Mononuclear cell (primary cell): Measurements from ENCODE around the gene PRR14L. TPM values are rescaled to one million over a fixed set of nuclear protein-coding genes. Genes with fewer than 3 reads are reported as not detected.
"Not testable (repeated sequence)": the region's sequence is repeated elsewhere in the genome, so short reads cannot be mapped to it uniquely, and the experiment has no call there.

ENCODE experiments used
- H3K27me3 ChIP-seq: 2 replicates; pipeline ENCODE4 v1.6.0; 2011; ENCODE audit warnings: low read length, control low read depth; ENCODE audit not compliant: insufficient read depth
- H3K4me1 ChIP-seq: 2 replicates; pipeline ENCODE4 v1.5.1; 2011; ENCODE audit warnings: mild to moderate bottlenecking, low read length, control low read depth; ENCODE audit not compliant: insufficient read depth
- H3K4me3 ChIP-seq: 2 replicates; pipeline ENCODE4 v1.5.1; 2011; ENCODE audit warnings: mild to moderate bottlenecking, low read length, moderate library complexity
- H3K9me3 ChIP-seq: 2 replicates; pipeline ENCODE4 v1.5.1; 2011; ENCODE audit warnings: low read depth, mild to moderate bottlenecking, control low read depth, low read length
- total RNA-seq: library from RNA; depleted of rRNA; stranded (reverse); fragments of >200 nt; gene quantifications from one replicate; pipeline ENCODE4 v1.2.3, GENCODE V29; 2012

Gene PRR14L
- total RNA-seq, 1 donor: 15.8 TPM

GRCh38 chr22:31728857-31729256 is 21.1 kb downstream of the PRR14L start:
- Histone ChIP-seq H3K4me3 (no peak overlapping the region), H3K4me1 (no peaks in the 10 kb centered on the region), H3K9me3 (no peaks in the 10 kb centered on the region), H3K27me3 (no peaks in the 10 kb centered on the region)

- no peaks in the 10 kb centered on the region for H3K27me3 ChIP-seq
- no peaks in the 10 kb centered on the region for H3K4me1 ChIP-seq
- no peaks in the 10 kb centered on the region for H3K9me3 ChIP-seq
- no peak overlapping the region for H3K4me3 ChIP-seq
Observed at GRCh38 chr22:31726692-31727091, 23.2 kb downstream of the PRR14L start.

- Histone ChIP-seq H3K4me1 (no peaks in the 10 kb centered on the region), H3K4me3 (no peak overlapping the region), H3K27me3 (no peaks in the 10 kb centered on the region), H3K9me3 (no peaks in the 10 kb centered on the region)
Observed at GRCh38 chr22:31723723-31724122, 26.2 kb downstream of the PRR14L start.

- Histone ChIP-seq H3K4me3 (no peak overlapping the region), H3K4me1 (no peaks in the 10 kb centered on the region), H3K9me3 (no peaks in the 10 kb centered on the region), H3K27me3 (no peaks in the 10 kb centered on the region)
Observed at GRCh38 chr22:31719850-31720471, 30.0 kb downstream of the PRR14L start.

- no peaks in the 10 kb centered on the region for H3K27me3 ChIP-seq
- no peak overlapping the region for H3K4me3 ChIP-seq
- H3K4me1 ChIP-seq: no peaks in the 10 kb centered on the region
- H3K9me3 ChIP-seq: no peaks in the 10 kb centered on the region
Observed at GRCh38 chr22:31715147-31715778, 34.7 kb downstream of the PRR14L start.

- H3K27me3 ChIP-seq, H3K9me3 ChIP-seq, H3K4me3 ChIP-seq, H3K4me1 ChIP-seq: not testable (repeated sequence)
Observed at GRCh38 chr22:31711226-31711625, 38.7 kb downstream of the PRR14L start.

- Histone ChIP-seq H3K27me3 (no peaks in the 10 kb centered on the region), H3K9me3 (no peaks in the 10 kb centered on the region), H3K4me3 (no peak overlapping the region), H3K4me1 (no peaks in the 10 kb centered on the region)
Observed at GRCh38 chr22:31707519-31707918, 42.4 kb downstream of the PRR14L start.

- no peaks in the 10 kb centered on the region for H3K27me3 ChIP-seq
- no peaks in the 10 kb centered on the region for H3K9me3 ChIP-seq
- no peak overlapping the region for H3K4me3 ChIP-seq
- peaks cover 17% of the 10 kb centered on the region for H3K4me1 ChIP-seq
Observed at GRCh38 chr22:31695423-31695822, 54.5 kb downstream of the PRR14L start.

- H3K4me1 ChIP-seq: peaks cover 17% of the 10 kb centered on the region
- not testable (repeated sequence) for H3K9me3 ChIP-seq, H3K27me3 ChIP-seq, H3K4me3 ChIP-seq
Observed at GRCh38 chr22:31694046-31694445, 55.9 kb downstream of the PRR14L start.

- peaks cover 17% of the 10 kb centered on the region for H3K4me1 ChIP-seq
- no peaks in the 10 kb centered on the region for H3K9me3 ChIP-seq
- no peak overlapping the region for H3K4me3 ChIP-seq
- H3K27me3 ChIP-seq: no peaks in the 10 kb centered on the region
Observed at GRCh38 chr22:31692186-31692886, 57.6 kb downstream of the PRR14L start.

- peaks cover 17% of the 10 kb centered on the region for H3K4me1 ChIP-seq
- H3K27me3 ChIP-seq: no peaks in the 10 kb centered on the region
- H3K9me3 ChIP-seq: no peaks in the 10 kb centered on the region
- H3K4me3 ChIP-seq: no peak overlapping the region
Observed at GRCh38 chr22:31691408-31691807, 58.5 kb downstream of the PRR14L start.

GRCh38 chr22:31683181-31684105 is 66.5 kb downstream of the PRR14L start:
- Histone ChIP-seq H3K9me3 (no peaks in the 10 kb centered on the region), H3K4me3 (no peak overlapping the region), H3K27me3 (no peaks in the 10 kb centered on the region), H3K4me1 (peaks cover 6% of the 10 kb centered on the region)

GRCh38 chr22:31682751-31683150 is 67.2 kb downstream of the PRR14L start:
- Histone ChIP-seq H3K9me3 (no peaks in the 10 kb centered on the region), H3K27me3 (no peaks in the 10 kb centered on the region), H3K4me1 (peaks cover 6% of the 10 kb centered on the region), H3K4me3 (no peak overlapping the region)

- peaks cover 6% of the 10 kb centered on the region for H3K4me1 ChIP-seq
- H3K4me3 ChIP-seq: no peak overlapping the region
- no peaks in the 10 kb centered on the region for H3K27me3 ChIP-seq
- H3K9me3 ChIP-seq: no peaks in the 10 kb centered on the region
Observed at GRCh38 chr22:31681349-31682345, 68.3 kb downstream of the PRR14L start.
